ENCODE data around the gene SLC17A1.

DNA sequence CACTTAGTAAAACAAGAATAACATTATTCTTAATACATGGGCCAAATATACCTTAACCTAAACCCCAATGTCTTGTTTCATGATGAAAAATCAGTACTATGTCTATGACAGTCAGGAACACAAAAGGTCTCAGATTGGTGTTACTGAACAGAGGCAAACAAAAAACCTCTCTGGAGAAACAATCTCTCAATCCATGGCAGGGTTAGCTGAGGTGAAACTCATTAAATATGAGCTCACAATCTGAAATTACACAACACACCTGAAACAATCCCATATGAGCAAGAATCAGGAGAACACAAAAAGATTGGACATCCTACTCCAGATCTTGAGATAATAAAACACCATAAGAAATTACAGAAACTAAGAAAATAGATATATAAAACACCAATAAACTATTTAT lies 83.8 kb downstream of the SLC17A1 start:
- no peak for TF ChIP-seq CTCF (conservative IDR thresholded peaks at IDR 0.05; ENCODE audit: low read depth, low read length)
- no peak for TF ChIP-seq EZH2 (IDR thresholded peaks at IDR 0.05; ENCODE audit: borderline replicate concordance, low read depth, low read length, poor library complexity, severe bottlenecking)
